Measurements from ENCODE around the gene WFDC12. TPM values are rescaled to one million over a fixed set of nuclear protein-coding genes. Genes with fewer than 3 reads are reported as not detected.

The WFDC12 gene
- total RNA-seq, 1 donor from 2014 or later, result not detected

DNA sequence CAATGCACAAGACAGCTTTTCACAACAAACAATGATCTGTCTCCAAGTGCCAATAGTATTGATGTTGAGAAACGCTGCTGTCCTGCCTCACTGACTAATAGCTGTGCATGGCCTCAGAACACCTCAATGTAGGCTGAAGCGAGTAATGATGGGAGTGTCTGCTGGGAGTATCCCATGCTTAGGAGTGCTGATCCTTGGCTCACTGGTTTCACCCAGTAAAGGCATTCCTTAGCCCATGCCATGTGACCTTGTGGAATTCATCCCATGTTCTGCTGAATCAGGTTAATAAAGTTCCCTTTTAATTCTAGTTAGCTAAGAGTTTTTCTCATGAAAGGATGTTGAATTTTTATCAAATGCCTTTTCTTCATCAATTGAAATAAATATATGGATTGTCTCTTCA, 3.8 kb upstream of the WFDC12 start:
- Mint-ChIP-seq H3K4me3 (ENCODE audit: unreplicated experiment) (no peak overlapping the region), H3K27ac (ENCODE audit: unreplicated experiment) (no peak overlapping the region), H3K27me3 (ENCODE audit: unreplicated experiment) (no peaks in the 10 kb centered on the region), H3K36me3 (ENCODE audit: low read depth, unreplicated experiment) (no peaks in the 10 kb centered on the region), H3K9me3 (ENCODE audit: unreplicated experiment) (no peaks in the 10 kb centered on the region), H3K4me1 (ENCODE audit: unreplicated experiment) (no peaks in the 10 kb centered on the region)
- no peak for DNase-seq (ENCODE audit: low spot score)
- TF ChIP-seq, protein P1, sequence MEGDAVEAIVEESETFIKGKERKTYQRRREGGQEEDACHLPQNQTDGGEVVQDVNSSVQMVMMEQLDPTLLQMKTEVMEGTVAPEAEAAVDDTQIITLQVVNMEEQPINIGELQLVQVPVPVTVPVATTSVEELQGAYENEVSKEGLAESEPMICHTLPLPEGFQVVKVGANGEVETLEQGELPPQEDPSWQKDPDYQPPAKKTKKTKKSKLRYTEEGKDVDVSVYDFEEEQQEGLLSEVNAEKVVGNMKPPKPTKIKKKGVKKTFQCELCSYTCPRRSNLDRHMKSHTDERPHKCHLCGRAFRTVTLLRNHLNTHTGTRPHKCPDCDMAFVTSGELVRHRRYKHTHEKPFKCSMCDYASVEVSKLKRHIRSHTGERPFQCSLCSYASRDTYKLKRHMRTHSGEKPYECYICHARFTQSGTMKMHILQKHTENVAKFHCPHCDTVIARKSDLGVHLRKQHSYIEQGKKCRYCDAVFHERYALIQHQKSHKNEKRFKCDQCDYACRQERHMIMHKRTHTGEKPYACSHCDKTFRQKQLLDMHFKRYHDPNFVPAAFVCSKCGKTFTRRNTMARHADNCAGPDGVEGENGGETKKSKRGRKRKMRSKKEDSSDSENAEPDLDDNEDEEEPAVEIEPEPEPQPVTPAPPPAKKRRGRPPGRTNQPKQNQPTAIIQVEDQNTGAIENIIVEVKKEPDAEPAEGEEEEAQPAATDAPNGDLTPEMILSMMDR (IDR thresholded peaks at IDR 0.05; ENCODE audit: unreplicated experiment), result no peak

DNA sequence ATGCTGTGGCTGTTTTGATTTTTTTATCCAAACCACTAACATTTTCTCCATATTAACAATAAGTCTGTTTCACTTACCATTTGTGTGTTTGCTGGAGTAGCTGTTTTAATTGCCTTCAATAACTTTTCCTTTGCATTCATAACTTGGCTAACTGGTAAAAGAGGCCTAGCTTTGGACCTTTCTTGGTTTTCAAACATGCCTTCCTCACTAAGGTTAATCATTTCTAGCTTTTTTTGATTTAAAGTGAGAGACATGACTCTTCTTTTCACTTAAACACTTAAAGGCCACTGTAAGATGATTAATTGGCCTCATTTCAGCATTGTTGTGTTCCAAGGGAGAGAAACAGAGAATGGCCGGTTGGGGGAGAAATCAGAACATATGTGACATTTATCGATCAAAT, 2.9 kb downstream of the WFDC12 start:
- H3K4me1 Mint-ChIP-seq (ENCODE audit: unreplicated experiment), result no peaks in the 10 kb centered on the region
- no peak overlapping the region for H3K4me3 Mint-ChIP-seq (ENCODE audit: unreplicated experiment)
- TF ChIP-seq, protein P1 (IDR thresholded peaks at IDR 0.05; ENCODE audit: unreplicated experiment), result no peak
- H3K27ac Mint-ChIP-seq (ENCODE audit: unreplicated experiment), result no peak overlapping the region
- no peaks in the 10 kb centered on the region for H3K36me3 Mint-ChIP-seq (ENCODE audit: low read depth, unreplicated experiment)
- H3K9me3 Mint-ChIP-seq (ENCODE audit: unreplicated experiment), result no peaks in the 10 kb centered on the region
- peaks cover 3% of the 10 kb centered on the region for H3K27me3 Mint-ChIP-seq (ENCODE audit: unreplicated experiment)
- DNase-seq (ENCODE audit: low spot score), result no peak

DNA sequence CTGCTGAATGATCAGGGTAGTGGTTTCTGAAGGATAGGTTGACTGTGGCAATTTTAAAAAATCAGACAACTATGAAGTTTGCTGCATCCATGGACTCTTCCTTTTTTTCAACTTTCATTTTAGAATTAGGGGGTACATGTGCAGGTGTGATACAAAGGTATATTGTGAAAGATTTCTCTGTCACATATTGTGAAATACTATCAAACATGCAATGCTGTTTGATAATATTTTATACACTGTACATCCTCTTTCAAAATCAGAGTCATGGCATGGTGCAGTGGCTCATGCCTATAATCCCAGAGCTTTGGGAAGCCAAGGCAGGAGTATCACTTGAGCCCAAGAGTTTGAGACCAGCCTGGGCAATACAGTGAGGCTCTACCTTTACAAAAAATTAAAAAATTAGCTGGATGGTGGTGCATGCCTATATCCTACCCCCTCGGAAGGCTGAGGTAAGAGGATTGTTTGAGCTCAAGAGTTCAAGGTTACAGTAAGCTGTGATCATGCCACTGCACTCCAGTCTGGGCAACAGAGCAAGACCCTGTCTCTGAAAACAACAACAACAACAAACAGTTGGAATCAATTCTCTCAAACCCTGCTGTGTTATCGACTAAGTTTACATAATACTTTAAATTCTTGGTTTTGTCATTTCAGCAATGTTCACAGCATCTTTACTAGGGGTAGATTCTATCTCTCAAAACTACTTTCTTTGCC, 4.6 kb downstream of the WFDC12 start:
- DNase-seq (ENCODE audit: low spot score), result no peak
- Mint-ChIP-seq H3K27me3 (ENCODE audit: unreplicated experiment) (peaks cover 4% of the 10 kb centered on the region), H3K36me3 (ENCODE audit: low read depth, unreplicated experiment) (no peaks in the 10 kb centered on the region), H3K9me3 (ENCODE audit: unreplicated experiment) (no peaks in the 10 kb centered on the region), H3K27ac (ENCODE audit: unreplicated experiment) (no peak overlapping the region), H3K4me3 (ENCODE audit: unreplicated experiment) (no peak overlapping the region), H3K4me1 (ENCODE audit: unreplicated experiment) (no peaks in the 10 kb centered on the region)
- TF ChIP-seq, protein P1 (IDR thresholded peaks at IDR 0.05; ENCODE audit: unreplicated experiment), result no peak

DNA sequence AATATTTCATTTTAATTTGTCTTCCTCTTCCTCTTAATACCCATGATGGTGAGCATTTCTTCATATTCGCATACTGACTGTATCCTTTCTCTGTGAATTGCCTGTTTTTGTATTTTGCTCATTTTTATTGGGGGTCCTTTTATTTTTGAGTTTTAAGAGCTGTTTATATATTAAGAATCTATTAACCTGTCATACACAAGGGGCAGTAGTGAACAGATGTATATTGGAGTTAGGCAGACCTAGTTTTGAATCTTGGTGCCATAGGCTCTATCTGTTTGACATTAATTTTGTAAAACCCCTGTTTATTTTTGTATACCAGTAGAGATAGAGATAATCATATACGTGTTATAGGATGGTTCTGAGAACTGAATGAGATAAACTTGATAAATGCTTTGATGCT, 6.2 kb downstream of the WFDC12 start:
- Mint-ChIP-seq H3K4me1 (ENCODE audit: unreplicated experiment) (peaks cover 2% of the 10 kb centered on the region), H3K27ac (ENCODE audit: unreplicated experiment) (no peak overlapping the region), H3K36me3 (ENCODE audit: low read depth, unreplicated experiment) (no peaks in the 10 kb centered on the region), H3K4me3 (ENCODE audit: unreplicated experiment) (no peak overlapping the region), H3K9me3 (ENCODE audit: unreplicated experiment) (no peaks in the 10 kb centered on the region), H3K27me3 (ENCODE audit: unreplicated experiment) (peaks cover 5% of the 10 kb centered on the region)
- DNase-seq (ENCODE audit: low spot score), result no peak
- TF ChIP-seq, protein P1 (IDR thresholded peaks at IDR 0.05; ENCODE audit: unreplicated experiment), result no peak

DNA sequence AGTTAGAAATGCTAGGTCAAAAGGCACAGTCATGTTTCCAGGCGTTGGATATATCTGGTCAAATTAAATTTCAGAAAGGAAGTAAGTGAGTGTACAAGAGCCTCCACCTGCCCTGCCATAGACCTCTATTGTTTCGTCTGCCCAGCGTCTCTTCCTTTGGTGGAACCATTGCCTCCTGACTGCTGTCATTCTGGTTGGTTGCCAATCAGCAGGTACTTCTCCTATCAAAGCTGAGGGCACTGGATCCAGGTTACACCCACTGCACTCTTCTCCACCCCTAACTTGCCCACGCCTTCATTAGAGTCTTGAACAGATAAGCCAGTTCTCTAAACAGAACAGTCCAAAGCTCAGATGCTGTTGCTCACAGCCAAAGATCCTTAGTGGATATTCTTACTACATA, 6.7 kb downstream of the WFDC12 start:
- Mint-ChIP-seq H3K4me3 (ENCODE audit: unreplicated experiment) (no peak overlapping the region), H3K36me3 (ENCODE audit: low read depth, unreplicated experiment) (no peaks in the 10 kb centered on the region), H3K4me1 (ENCODE audit: unreplicated experiment) (peaks cover 2% of the 10 kb centered on the region), H3K27me3 (ENCODE audit: unreplicated experiment) (peaks cover 5% of the 10 kb centered on the region), H3K27ac (ENCODE audit: unreplicated experiment) (no peak overlapping the region), H3K9me3 (ENCODE audit: unreplicated experiment) (no peaks in the 10 kb centered on the region)
- no peak for DNase-seq (ENCODE audit: low spot score)
- TF ChIP-seq, protein P1 (IDR thresholded peaks at IDR 0.05; ENCODE audit: unreplicated experiment), result no peak
